PFSK-1 (cell line): ENCODE measurements around the gene MFAP4.

ENCODE experiments used
- POLR2AphosphoS5 ChIP-seq: IDR thresholded peaks from 2 replicates; pipeline ENCODE4 v1.6.1; 2012; ENCODE audit warnings: low read depth, mild to moderate bottlenecking, control low read depth, low read length, moderate library complexity
- SIN3A ChIP-seq: IDR thresholded peaks from 2 replicates; pipeline ENCODE4 v1.6.1; 2012; ENCODE audit warnings: mild to moderate bottlenecking, low read length, moderate library complexity, borderline replicate concordance; ENCODE audit not compliant: insufficient read depth

GRCh38 chr17:19379361-19380065, 7.5 kb downstream of the MFAP4 start:
- TF ChIP-seq POLR2AphosphoS5, result no peak
- TF ChIP-seq SIN3A, result no peak
